Measurements from ENCODE around the gene CDH24. TPM values are rescaled to one million over a fixed set of nuclear protein-coding genes. Genes with fewer than 3 reads are reported as not detected.

Gene CDH24
- total and polyA plus RNA-seq, 2 of the 13 experiments (the other 11 are each of a cell fraction or from before 2014, with no cell fraction given) = 0.69 to 0.99 TPM

GRCh38 chr14:23079716-23080115, 22.4 kb upstream of the CDH24 start:
- CTCF ChIA-PET (ENCODE audit: low intra/inter-chr PET ratio, low total read pairs) = interaction anchor here (4.1 kb wide), 1 partner anchor 11 kb away, joined by 20 read pairs; no protein-coding TSS in a partner anchor
- 95% methylated on average over 2 of the region's 2 CpGs for WGBS (ENCODE audit: low lambda C conversion rate)
- TF ChIP-seq CEBPB (IDR thresholded peaks at IDR 0.05; ENCODE audit: borderline replicate concordance, low read depth, low read length) = no peak
- TF ChIP-seq SP4 (CRISPR knock-in tag; IDR thresholded peaks at IDR 0.05) = peak; percentile 44; the same call in 1 of the 2 replicates
- TF ChIP-seq ZNF503 (CRISPR knock-in tag; IDR thresholded peaks at IDR 0.05) = no peak
- no peak for TF ChIP-seq NFKBIZ (CRISPR knock-in tag; IDR thresholded peaks at IDR 0.05)
- TF ChIP-seq HHEX (CRISPR knock-in tag; IDR thresholded peaks at IDR 0.05) = 0 out of 2 replicates have a peak, but pooled peaks have one; percentile 16
- peak; percentile 4; the same call in 1 of the 2 replicates for TF ChIP-seq POLR2G (IDR thresholded peaks at IDR 0.05; ENCODE audit: low read depth, low read length)
- no peak for TF ChIP-seq MED8 (CRISPR knock-in tag; IDR thresholded peaks at IDR 0.05; ENCODE audit: insufficient replicate concordance)
- TF ChIP-seq, protein P1, sequence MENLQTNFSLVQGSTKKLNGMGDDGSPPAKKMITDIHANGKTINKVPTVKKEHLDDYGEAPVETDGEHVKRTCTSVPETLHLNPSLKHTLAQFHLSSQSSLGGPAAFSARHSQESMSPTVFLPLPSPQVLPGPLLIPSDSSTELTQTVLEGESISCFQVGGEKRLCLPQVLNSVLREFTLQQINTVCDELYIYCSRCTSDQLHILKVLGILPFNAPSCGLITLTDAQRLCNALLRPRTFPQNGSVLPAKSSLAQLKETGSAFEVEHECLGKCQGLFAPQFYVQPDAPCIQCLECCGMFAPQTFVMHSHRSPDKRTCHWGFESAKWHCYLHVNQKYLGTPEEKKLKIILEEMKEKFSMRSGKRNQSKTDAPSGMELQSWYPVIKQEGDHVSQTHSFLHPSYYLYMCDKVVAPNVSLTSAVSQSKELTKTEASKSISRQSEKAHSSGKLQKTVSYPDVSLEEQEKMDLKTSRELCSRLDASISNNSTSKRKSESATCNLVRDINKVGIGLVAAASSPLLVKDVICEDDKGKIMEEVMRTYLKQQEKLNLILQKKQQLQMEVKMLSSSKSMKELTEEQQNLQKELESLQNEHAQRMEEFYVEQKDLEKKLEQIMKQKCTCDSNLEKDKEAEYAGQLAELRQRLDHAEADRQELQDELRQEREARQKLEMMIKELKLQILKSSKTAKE (CRISPR knock-in tag; IDR thresholded peaks at IDR 0.05; ENCODE audit: borderline replicate concordance) = no peak
- no peak for TF ChIP-seq ZNF567 (CRISPR knock-in tag; IDR thresholded peaks at IDR 0.05; ENCODE audit: borderline replicate concordance)
- no peak for TF ChIP-seq ZBTB1 (CRISPR knock-in tag; IDR thresholded peaks at IDR 0.05; ENCODE audit: borderline replicate concordance)
- no peak for TF ChIP-seq DNMT3B (CRISPR knock-in tag; conservative IDR thresholded peaks at IDR 0.05)
- 0 out of 2 replicates have a peak, but pooled peaks have one; percentile 22 for TF ChIP-seq ZNF605 (CRISPR knock-in tag; IDR thresholded peaks at IDR 0.05)
- TF ChIP-seq ONECUT2 (CRISPR knock-in tag; IDR thresholded peaks at IDR 0.05) = no peak
- TF ChIP-seq ZNF556 (CRISPR knock-in tag; IDR thresholded peaks at IDR 0.05; ENCODE audit: borderline replicate concordance) = no peak
- in situ Hi-C loops (cut with HindIII; ENCODE audit: extremely low pct_ligation_motif_present, low pct_unique_long_range_greater_than_20kb) (no loop called here), intact Hi-C loops (cut with micrococcal nuclease; ENCODE audit: unreplicated experiment) (no loop called here)
- no peak for FAIRE-seq
- no peak overlapping the region for H3K9ac ChIP-seq (ENCODE audit: insufficient read depth, low read depth, low read length)
- H3K9me3 ChIP-seq (ENCODE audit: low read length) = no peaks in the 10 kb centered on the region
- no peaks in the 10 kb centered on the region for H3K4me1 ChIP-seq (ENCODE audit: insufficient read depth, low read length)
- no TSS peak for BruUV-seq (replicated peaks)
- H3K79me2 ChIP-seq (ENCODE audit: insufficient read depth, low read length) = no peaks in the 10 kb centered on the region
- H3K27ac ChIP-seq (ENCODE audit: extremely low read length, insufficient read depth, low read length) = no peak overlapping the region
- H3K4me2 ChIP-seq (ENCODE audit: low read depth, low read length) = no peak overlapping the region
- H3K36me3 ChIP-seq (replicated peaks in 1 of 2; ENCODE audit: control insufficient read depth in 1 of 2, insufficient read depth in 2 of 2, low read length in 2 of 2) = peaks cover 65 to 98% of the 10 kb centered on the region in 2 experiments
- H3K27me3 ChIP-seq (ENCODE audit: control insufficient read depth in 1 of 2, insufficient read depth in 2 of 2, low read length in 2 of 2) = no peaks in the 10 kb centered on the region
- no peak overlapping the region for H3K4me3 ChIP-seq (replicated peaks in 1 of 3; ENCODE audit: insufficient read depth in 1 of 3, low read depth in 2 of 3, low read length in 3 of 3)
- H2AFZ ChIP-seq (ENCODE audit: low read length) = no peak overlapping the region
- peaks cover 9% of the 10 kb centered on the region; the same call in 1 of the 2 replicates for H4K20me1 ChIP-seq (ENCODE audit: insufficient read depth, low read length)
- no peak for ATAC-seq
- POLR2A ChIA-PET = interaction anchor here (3.7 to 5.8 kb wide), 2 partner anchors 9 to 16 kb away, joined by 20 to 85 read pairs; partner anchors contain the start of genes ACIN1 and C14orf119
- DNase-seq (ENCODE audit: low spot score) = no peak
